ENCODE results near the gene ZNF296. TPM values are rescaled to one million over a fixed set of nuclear protein-coding genes. Genes with fewer than 3 reads are reported as not detected.

The ZNF296 gene
- total and polyA plus RNA-seq, 4 experiments from 2014 or later = 0.98 to 3.2 (median 1.8) TPM

DNA sequence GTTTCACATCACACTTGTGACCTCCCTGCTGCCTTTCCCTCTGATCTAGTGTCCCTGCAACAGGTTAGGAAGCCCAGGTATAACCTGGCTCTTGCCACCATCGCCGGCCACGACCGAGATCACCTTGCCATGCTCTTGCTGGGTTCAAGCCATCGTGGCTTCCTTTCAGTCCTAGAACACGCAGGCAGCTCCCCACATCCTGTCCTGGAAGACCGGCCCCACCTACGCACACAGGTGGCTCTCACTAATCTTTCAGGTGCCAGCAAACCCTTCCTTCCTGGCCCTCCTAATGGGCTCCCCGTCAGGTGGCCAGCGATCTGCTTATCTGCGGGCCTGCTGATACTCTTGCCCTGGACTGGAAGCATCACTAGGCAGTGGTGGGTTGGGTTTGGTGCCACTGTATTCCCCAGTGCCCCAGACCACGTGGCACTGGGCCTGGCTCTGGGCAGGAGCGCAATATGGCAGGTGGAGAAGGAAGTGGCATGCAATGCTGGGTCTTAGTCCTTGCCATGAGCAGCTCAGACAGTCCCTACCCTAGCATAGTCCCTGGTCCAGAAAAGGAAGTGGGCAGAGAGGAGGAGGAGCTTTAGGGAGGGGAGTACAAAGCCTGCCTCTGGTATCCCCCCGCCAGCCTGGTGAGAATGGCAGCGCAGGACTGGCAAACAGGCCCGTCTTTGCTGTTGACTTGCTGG is 28.5 kb upstream of the ZNF296 start:
- H3K27ac Mint-ChIP-seq = peak overlapping the region; percentile 75 to 95 (median 85)
- intact Hi-C loops (cut with micrococcal nuclease) = no loop called here
- peaks cover 29 to 69% (median 43%) of the 10 kb centered on the region in 4 donors for H3K4me1 Mint-ChIP-seq
- peak in 1 of 5 donors; percentile 39 for DNase-seq
- Histone ChIP-seq H3K4me1 (ENCODE audit: insufficient read depth, low read length) (peaks cover 34% of the 10 kb centered on the region), H3K4me3 (ENCODE audit: low read length in 2 of 2) (no peak overlapping the region), H3K27me3 (ENCODE audit: insufficient read depth, low read length) (no peaks in the 10 kb centered on the region), H3K27ac (ENCODE audit: low read depth, low read length) (no peak overlapping the region), H3K36me3 (ENCODE audit: insufficient read depth, low read length) (no peaks in the 10 kb centered on the region), H3K9me3 (ENCODE audit: control insufficient read depth in 1 of 2, low read length in 2 of 2) (no peaks in the 10 kb centered on the region)
- ChIA-PET CTCF (ENCODE audit: partially characterized antibody) (interaction anchor here (0.5 kb wide), 1 partner anchor 15 kb away, joined by 4 read pairs; no protein-coding TSS in a partner anchor), POLR2A (ENCODE audit: partially characterized antibody) (interaction anchor here (0.9 to 1.4 kb wide), 2 partner anchors 13 to 65 kb away, joined by 4 read pairs; no protein-coding TSS in a partner anchor)
- no peaks in the 10 kb centered on the region for H3K9me3 Mint-ChIP-seq
- no peaks in the 10 kb centered on the region for H3K27me3 Mint-ChIP-seq
- H3K36me3 Mint-ChIP-seq = no peaks in the 10 kb centered on the region
- peak overlapping the region; percentile 27 to 76 (median 66) for H3K4me3 Mint-ChIP-seq

DNA sequence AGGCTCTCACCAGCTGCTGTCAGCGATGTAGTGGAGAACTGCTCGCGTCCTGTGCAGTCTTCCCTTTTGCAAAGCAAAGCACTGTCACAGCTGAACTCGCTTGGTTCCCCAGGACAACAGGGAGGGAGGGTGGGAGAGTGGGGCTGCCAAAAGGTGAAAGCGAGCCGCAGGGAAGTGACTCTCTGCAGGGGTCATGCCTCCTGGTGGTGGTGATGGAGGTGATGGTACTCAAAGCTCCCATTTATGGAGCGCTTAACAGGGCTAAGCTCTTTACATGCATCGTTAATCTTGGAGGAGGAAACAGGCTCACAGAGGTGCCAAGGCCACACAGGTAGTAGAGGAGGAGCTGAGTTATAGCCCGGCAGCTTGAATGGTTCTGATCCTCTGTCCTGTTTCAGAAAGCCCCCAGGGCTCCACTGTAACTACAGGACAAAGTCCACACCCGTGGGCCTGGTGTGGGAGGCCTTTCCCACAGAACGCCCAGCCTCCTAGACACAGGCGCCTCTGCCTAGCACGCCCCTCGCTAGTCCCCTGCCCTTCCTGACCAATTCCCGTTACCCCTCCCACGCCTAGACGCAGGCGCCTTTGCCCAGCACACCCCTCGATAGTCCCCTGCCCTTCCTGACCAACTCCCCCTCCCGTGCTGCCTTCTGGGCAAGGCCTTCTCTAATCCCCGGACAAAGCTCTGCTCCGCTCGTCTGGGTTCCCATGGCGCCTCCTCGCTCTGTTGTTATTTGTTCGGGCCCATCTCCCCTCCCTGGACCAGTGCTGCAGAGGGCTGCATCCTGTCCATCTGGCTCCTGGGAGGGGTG is 27.4 kb upstream of the ZNF296 start:
- no peak overlapping the region for H3K27ac ChIP-seq (ENCODE audit: low read depth, low read length)

DNA sequence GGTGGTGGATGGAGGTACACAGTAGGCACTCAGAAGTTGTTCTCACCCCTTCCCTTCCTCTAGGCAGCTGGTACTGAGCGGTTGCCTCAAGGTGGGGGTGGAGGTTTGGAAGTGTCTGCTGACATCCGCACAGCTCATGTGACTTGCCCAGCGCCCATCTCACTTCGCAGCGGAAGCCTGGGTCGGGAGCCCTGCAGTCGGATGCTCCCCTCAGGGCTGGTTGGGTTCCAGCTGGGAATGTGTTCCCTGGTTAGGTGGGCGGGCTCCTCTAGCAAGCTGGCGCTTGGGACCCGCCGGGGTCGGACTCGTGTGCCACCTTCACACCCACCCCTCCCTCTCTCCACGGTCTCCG is 26.9 kb upstream of the ZNF296 start:
- H3K36me3 Mint-ChIP-seq = no peaks in the 10 kb centered on the region
- peaks cover 36 to 81% (median 50%) of the 10 kb centered on the region in 4 donors for H3K4me1 Mint-ChIP-seq
- peak overlapping the region in 6 of 7 donors; percentile 52 to 92 (median 80) for H3K27ac Mint-ChIP-seq
- intact Hi-C loops (cut with micrococcal nuclease) = no loop called here
- H3K4me1 ChIP-seq (ENCODE audit: insufficient read depth, low read length) = peaks cover 34% of the 10 kb centered on the region
- DNase-seq = peak; percentile 41 to 52 (median 51)
- POLR2A ChIA-PET (ENCODE audit: partially characterized antibody) = interaction anchor here (0.5 to 1.9 kb wide), 6 partner anchors 10 to 145 kb away, joined by 3 to 30 read pairs (median 5); partner anchors contain the start of genes GEMIN7 and PPP1R37
- H3K9me3 ChIP-seq (ENCODE audit: control insufficient read depth in 1 of 2, low read length in 2 of 2) = no peaks in the 10 kb centered on the region
- H3K4me3 ChIP-seq (ENCODE audit: low read length in 2 of 2) = peak overlapping the region in 1 of 2 donors; percentile 11
- H3K27me3 Mint-ChIP-seq = no peaks in the 10 kb centered on the region
- CTCF ChIA-PET (ENCODE audit: partially characterized antibody) = interaction anchor here (0.9 to 1.5 kb wide), 6 partner anchors 12 to 50 kb away, joined by 3 to 19 read pairs (median 3); no protein-coding TSS in a partner anchor
- H3K27ac ChIP-seq (ENCODE audit: low read depth, low read length) = no peak overlapping the region
- H3K27me3 ChIP-seq (ENCODE audit: insufficient read depth, low read length) = no peaks in the 10 kb centered on the region
- H3K36me3 ChIP-seq (ENCODE audit: insufficient read depth, low read length) = no peaks in the 10 kb centered on the region
- H3K4me3 Mint-ChIP-seq = peak overlapping the region; percentile 35 to 78 (median 72)
- no peaks in the 10 kb centered on the region for H3K9me3 Mint-ChIP-seq

More for the DNA sequence above, 27.4 kb upstream of the ZNF296 start:
- peaks cover 31 to 75% (median 46%) of the 10 kb centered on the region in 4 donors for H3K4me1 Mint-ChIP-seq
- Histone ChIP-seq H3K4me1 (ENCODE audit: insufficient read depth, low read length) (peaks cover 34% of the 10 kb centered on the region), H3K27me3 (ENCODE audit: insufficient read depth, low read length) (no peaks in the 10 kb centered on the region), H3K4me3 (ENCODE audit: low read length in 2 of 2) (peak overlapping the region in 1 of 2 donors; percentile 11), H3K36me3 (ENCODE audit: insufficient read depth, low read length) (no peaks in the 10 kb centered on the region), H3K9me3 (ENCODE audit: control insufficient read depth in 1 of 2, low read length in 2 of 2) (no peaks in the 10 kb centered on the region)
- POLR2A ChIA-PET (ENCODE audit: partially characterized antibody) = interaction anchor here (0.8 to 1.9 kb wide), 6 partner anchors 9 to 75 kb away, joined by 3 to 30 read pairs (median 5); partner anchors contain the start of genes GEMIN7 and PPP1R37
- H3K36me3 Mint-ChIP-seq = no peaks in the 10 kb centered on the region
- no peaks in the 10 kb centered on the region for H3K9me3 Mint-ChIP-seq
- H3K27me3 Mint-ChIP-seq = no peaks in the 10 kb centered on the region
- peak overlapping the region; percentile 53 to 92 (median 82) for H3K27ac Mint-ChIP-seq
- intact Hi-C loops (cut with micrococcal nuclease) = no loop called here
- CTCF ChIA-PET (ENCODE audit: partially characterized antibody) = interaction anchor here (0.9 to 1.5 kb wide), 5 partner anchors 12 to 50 kb away, joined by 3 to 19 read pairs (median 3); no protein-coding TSS in a partner anchor
- DNase-seq = peak in 1 of 5 donors; percentile 25
- peak overlapping the region; percentile 60 to 78 (median 72) for H3K4me3 Mint-ChIP-seq

DNA sequence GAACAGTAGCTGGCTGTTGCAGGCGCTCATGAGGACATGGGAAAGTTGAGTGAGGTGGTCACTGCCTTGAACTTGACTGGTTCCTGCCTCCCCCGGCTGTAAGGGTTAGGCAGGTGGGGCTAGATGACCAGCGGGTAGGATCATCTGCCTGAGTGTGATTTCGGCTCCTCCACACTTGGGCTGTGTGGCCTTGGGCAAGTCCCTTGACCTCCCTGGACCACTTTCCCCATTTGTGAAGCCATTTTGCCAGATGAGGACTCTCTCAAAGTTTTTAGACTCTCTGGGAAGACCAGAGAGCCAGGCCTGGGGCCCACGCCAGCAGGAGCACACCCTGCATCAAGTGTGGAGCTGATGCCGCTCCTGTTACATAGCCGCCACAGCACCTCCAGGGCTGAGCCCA is 26.2 kb upstream of the ZNF296 start:
- Mint-ChIP-seq H3K36me3 (no peaks in the 10 kb centered on the region), H3K4me3 (peak overlapping the region in 1 of 8 donors; percentile 63), H3K27ac (peak overlapping the region in 1 of 7 donors; percentile 81), H3K4me1 (peaks cover 40 to 83% (median 55%) of the 10 kb centered on the region in 4 donors), H3K9me3 (no peaks in the 10 kb centered on the region), H3K27me3 (no peaks in the 10 kb centered on the region)
- H3K4me1 ChIP-seq (ENCODE audit: insufficient read depth, low read length) = peaks cover 39% of the 10 kb centered on the region
- no peaks in the 10 kb centered on the region for H3K9me3 ChIP-seq (ENCODE audit: control insufficient read depth in 1 of 2, low read length in 2 of 2)
- CTCF ChIA-PET (ENCODE audit: partially characterized antibody) = interaction anchor here (0.9 to 1.5 kb wide), 4 partner anchors 11 to 24 kb away, joined by 3 to 19 read pairs (median 4); no protein-coding TSS in a partner anchor
- intact Hi-C loops (cut with micrococcal nuclease) = no loop called here
- no peak overlapping the region for H3K27ac ChIP-seq (ENCODE audit: low read depth, low read length)
- peak in 1 of 5 donors; percentile 3 for DNase-seq
- no peak overlapping the region for H3K4me3 ChIP-seq (ENCODE audit: low read length in 2 of 2)
- POLR2A ChIA-PET (ENCODE audit: partially characterized antibody) = interaction anchor here (0.5 to 1.9 kb wide), 6 partner anchors 10 to 145 kb away, joined by 3 to 30 read pairs (median 5); partner anchors contain the start of genes GEMIN7 and PPP1R37
- H3K36me3 ChIP-seq (ENCODE audit: insufficient read depth, low read length) = no peaks in the 10 kb centered on the region
- H3K27me3 ChIP-seq (ENCODE audit: insufficient read depth, low read length) = no peaks in the 10 kb centered on the region

DNA sequence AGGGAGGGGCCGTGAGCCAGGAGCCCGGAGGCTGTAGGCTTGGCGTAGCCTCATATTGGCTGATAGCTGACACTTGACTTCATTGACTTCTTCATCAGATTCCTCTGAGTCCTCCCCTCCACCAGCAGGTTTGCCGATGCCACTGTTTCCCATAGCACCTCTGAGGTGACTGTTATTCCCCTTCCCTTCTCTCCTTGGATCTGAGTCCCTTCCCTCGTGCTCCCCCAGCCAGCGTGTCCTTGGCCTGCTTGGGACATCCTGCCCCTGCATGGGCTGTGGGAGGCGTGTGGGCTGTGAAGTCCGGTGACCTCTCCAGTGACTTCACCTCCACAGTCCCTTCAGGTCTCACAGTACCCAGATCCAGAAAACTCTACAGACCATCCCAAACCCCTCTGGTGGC is 25.5 kb upstream of the ZNF296 start:
- Histone ChIP-seq H3K27me3 (ENCODE audit: insufficient read depth, low read length) (no peaks in the 10 kb centered on the region), H3K9me3 (ENCODE audit: control insufficient read depth in 1 of 2, low read length in 2 of 2) (no peaks in the 10 kb centered on the region), H3K27ac (ENCODE audit: low read depth, low read length) (no peak overlapping the region), H3K4me1 (ENCODE audit: insufficient read depth, low read length) (peaks cover 46% of the 10 kb centered on the region), H3K36me3 (ENCODE audit: insufficient read depth, low read length) (no peaks in the 10 kb centered on the region), H3K4me3 (ENCODE audit: low read length in 2 of 2) (no peak overlapping the region)
- intact Hi-C loops (cut with micrococcal nuclease) = no loop called here
- no peaks in the 10 kb centered on the region for H3K27me3 Mint-ChIP-seq
- ChIA-PET POLR2A (ENCODE audit: partially characterized antibody) (interaction anchor here (1.9 kb wide), 1 partner anchor 10 kb away, joined by 5 read pairs; no protein-coding TSS in a partner anchor), CTCF (ENCODE audit: partially characterized antibody) (interaction anchor here (1.3 kb wide), 1 partner anchor 25 kb away, joined by 3 read pairs; no protein-coding TSS in a partner anchor)
- no peaks in the 10 kb centered on the region for H3K36me3 Mint-ChIP-seq
- no peak overlapping the region for H3K4me3 Mint-ChIP-seq
- peaks cover 44 to 89% (median 61%) of the 10 kb centered on the region in 4 donors for H3K4me1 Mint-ChIP-seq
- no peaks in the 10 kb centered on the region for H3K9me3 Mint-ChIP-seq
- peak overlapping the region in 3 of 7 donors; percentile 32 to 84 (median 41) for H3K27ac Mint-ChIP-seq
- DNase-seq = no peak

DNA sequence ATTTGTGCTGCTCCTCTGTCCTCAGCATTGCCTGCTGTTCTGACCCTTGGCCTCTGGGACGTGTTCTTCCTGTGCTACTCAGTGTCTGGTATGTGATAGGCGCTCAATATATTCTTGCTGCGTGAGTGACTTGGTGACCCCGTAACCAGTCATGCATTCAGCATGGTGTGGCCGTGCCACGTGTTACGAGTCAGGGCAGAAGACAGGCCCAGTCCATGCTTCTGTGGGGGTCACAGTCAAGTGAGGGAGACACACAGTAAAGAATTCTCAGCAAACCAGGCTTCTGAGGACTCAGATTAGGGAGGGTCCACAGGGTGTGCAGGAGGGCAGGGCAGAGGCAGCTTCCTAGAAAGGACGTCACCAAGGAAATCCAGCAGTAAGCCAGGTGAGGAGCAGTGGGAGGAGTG is 24.6 kb upstream of the ZNF296 start:
- no peaks in the 10 kb centered on the region for H3K27me3 Mint-ChIP-seq
- ChIA-PET POLR2A (ENCODE audit: partially characterized antibody) (interaction anchor here (1.9 kb wide), 1 partner anchor 9 kb away, joined by 5 read pairs; no protein-coding TSS in a partner anchor), CTCF (ENCODE audit: partially characterized antibody) (no interaction called here)
- Histone ChIP-seq H3K27ac (ENCODE audit: low read depth, low read length) (no peak overlapping the region), H3K4me1 (ENCODE audit: insufficient read depth, low read length) (peaks cover 52% of the 10 kb centered on the region), H3K27me3 (ENCODE audit: insufficient read depth, low read length) (no peaks in the 10 kb centered on the region), H3K36me3 (ENCODE audit: insufficient read depth, low read length) (no peaks in the 10 kb centered on the region), H3K4me3 (ENCODE audit: low read length in 2 of 2) (no peak overlapping the region), H3K9me3 (ENCODE audit: control insufficient read depth in 1 of 2, low read length in 2 of 2) (no peaks in the 10 kb centered on the region)
- peak overlapping the region in 4 of 7 donors; percentile 2 to 73 (median 27) for H3K27ac Mint-ChIP-seq
- H3K4me1 Mint-ChIP-seq = peaks cover 53 to 96% (median 71%) of the 10 kb centered on the region in 4 donors
- intact Hi-C loops (cut with micrococcal nuclease) = no loop called here
- H3K9me3 Mint-ChIP-seq = no peaks in the 10 kb centered on the region
- peak in 1 of 5 donors; percentile 28 for DNase-seq
- H3K4me3 Mint-ChIP-seq = peak overlapping the region in 1 of 8 donors; percentile 32
- no peaks in the 10 kb centered on the region for H3K36me3 Mint-ChIP-seq
